AG10803 (cell line): ENCODE measurements around the gene SYPL1.

ENCODE experiments used
- DNase-seq: peaks from one replicate; pipeline ENCODE4 v3.0.0; 2010; ENCODE audit warnings: low read depth
- H3K4me3 ChIP-seq: 2 replicates; pipeline ENCODE4 v1.5.1; 2011; ENCODE audit warnings: mild to moderate bottlenecking, low read length, control low read depth
- TF ChIP-seq, protein P1 (sequence below): conservative IDR thresholded peaks from 2 replicates; pipeline ENCODE4 v1.5.1; 2011; ENCODE audit warnings: mild to moderate bottlenecking, low read length, control low read depth, inconsistent platforms

SYPL1 gene

GRCh38 chr7:106128836-106129235, 16.7 kb upstream of the SYPL1 start:
- DNase-seq = peak; percentile 16
- TF ChIP-seq, protein P1, sequence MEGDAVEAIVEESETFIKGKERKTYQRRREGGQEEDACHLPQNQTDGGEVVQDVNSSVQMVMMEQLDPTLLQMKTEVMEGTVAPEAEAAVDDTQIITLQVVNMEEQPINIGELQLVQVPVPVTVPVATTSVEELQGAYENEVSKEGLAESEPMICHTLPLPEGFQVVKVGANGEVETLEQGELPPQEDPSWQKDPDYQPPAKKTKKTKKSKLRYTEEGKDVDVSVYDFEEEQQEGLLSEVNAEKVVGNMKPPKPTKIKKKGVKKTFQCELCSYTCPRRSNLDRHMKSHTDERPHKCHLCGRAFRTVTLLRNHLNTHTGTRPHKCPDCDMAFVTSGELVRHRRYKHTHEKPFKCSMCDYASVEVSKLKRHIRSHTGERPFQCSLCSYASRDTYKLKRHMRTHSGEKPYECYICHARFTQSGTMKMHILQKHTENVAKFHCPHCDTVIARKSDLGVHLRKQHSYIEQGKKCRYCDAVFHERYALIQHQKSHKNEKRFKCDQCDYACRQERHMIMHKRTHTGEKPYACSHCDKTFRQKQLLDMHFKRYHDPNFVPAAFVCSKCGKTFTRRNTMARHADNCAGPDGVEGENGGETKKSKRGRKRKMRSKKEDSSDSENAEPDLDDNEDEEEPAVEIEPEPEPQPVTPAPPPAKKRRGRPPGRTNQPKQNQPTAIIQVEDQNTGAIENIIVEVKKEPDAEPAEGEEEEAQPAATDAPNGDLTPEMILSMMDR = no peak
- no peak overlapping the region for H3K4me3 ChIP-seq

DNA sequence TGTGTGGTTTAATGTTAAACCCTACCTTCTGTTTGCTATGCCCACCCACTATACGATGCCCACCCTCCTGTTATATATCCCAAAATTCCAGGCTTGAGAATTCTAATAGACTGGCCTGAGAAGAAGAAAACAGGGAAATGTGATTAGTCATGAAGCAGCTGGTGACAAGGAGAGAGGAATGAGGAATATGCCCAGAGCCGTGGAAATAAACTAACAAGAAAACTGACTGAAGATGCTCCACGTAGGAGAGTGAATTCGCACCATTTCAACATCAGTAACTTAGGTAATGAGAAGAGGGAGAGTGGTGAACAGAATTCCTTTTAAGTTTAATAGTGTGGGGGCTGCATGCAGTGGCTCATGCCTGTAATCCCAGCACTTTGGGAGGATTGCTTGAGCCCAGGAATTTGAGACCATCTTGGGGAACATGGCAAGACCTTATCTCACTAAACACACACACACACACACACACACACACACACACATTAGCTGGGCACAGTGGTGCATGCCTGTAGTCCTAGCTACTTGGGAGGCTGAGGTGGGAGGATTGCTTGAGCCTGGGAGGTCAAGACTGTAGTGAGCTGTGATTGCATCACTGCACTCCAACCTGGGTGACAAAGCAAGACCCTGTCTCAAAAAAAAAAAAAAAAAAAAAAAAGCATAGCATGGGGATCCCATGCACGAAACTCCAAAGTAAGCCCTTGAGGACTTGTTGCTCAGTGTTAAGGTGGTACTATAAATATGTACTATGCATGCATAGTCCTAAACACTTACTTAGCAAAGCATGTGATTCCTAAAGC, 16.1 kb upstream of the SYPL1 start:
- H3K4me3 ChIP-seq = no peak overlapping the region
- TF ChIP-seq, protein P1 = no peak
- peak; percentile 61 for DNase-seq

DNA sequence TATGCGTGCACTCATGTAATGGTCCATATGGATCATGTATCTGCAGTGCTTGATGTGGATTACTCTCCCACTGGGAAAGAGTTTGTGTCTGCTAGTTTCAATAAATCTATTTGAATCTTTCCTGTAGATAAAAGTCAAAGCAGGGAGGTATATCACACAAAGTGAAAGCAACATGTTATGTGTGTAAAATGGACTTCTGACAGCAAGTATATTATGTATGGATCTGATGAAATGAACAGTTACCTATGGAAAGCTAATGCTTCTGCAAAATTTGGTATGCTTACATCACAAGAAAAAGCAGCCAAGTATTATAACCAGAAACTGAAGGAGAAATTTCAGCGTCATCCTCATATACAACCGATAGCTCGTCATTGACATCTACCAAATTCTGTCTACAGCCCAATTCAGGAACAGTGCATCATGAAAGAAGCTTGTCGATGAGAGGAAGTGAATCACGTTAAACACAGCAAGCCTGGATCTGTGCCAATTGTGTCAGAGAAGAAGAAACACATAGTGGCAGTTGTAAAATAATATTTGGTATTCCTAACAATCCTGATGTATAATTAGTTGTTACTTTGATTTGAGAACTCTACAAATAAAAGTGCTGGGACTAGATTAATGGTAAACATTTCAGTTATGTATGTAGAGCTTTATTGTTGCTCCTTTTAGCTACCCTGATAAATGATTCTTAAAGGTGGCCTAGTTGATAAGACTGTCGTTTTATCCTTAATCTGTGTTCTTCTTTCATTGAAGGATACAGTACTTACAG, 14.2 kb upstream of the SYPL1 start:
- TF ChIP-seq, protein P1 = no peak
- H3K4me3 ChIP-seq = no peak overlapping the region
- DNase-seq = peak; percentile 45

DNA sequence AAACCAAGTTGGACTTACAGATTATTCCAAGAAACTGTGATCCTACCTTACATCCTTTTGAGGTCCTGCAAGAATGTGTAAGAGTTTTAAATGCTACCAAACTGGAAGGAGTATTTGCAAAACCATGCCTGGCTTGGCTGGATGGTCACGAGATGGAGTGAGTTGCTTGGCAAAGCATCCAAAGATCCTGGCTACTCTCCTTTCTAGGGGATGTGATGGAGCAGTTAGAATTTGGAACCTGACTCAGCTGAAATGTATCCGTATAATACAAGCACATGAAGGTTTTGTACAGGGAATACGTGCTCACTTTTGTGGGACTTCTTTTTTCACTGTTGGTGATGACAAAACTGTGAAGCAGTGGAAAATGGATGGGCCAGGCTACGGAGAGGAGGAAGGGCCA, 13.3 kb upstream of the SYPL1 start:
- H3K4me3 ChIP-seq = no peak overlapping the region
- TF ChIP-seq, protein P1 = no peak
- peak; percentile 13 for DNase-seq

GRCh38 chr7:106124186-106124585, 12.1 kb upstream of the SYPL1 start:
- no peak overlapping the region for H3K4me3 ChIP-seq
- DNase-seq = no peak
- TF ChIP-seq, protein P1 = no peak

GRCh38 chr7:106122713-106123112, 10.6 kb upstream of the SYPL1 start:
- TF ChIP-seq, protein P1 = no peak
- DNase-seq = no peak
- H3K4me3 ChIP-seq = no peak overlapping the region
